BE2C (cell line): ENCODE results near the gene PIF1.

ENCODE experiments used
- DNase-seq: peaks from one replicate; pipeline ENCODE4 v3.0.0-alpha.2; 2020
- H3K27me3 ChIP-seq: fragments of 250-450 bp; sonication (Bioruptor Pico); 2 replicates; pipeline ENCODE4 v1.5.1; 2020; ENCODE audit warnings: mild to moderate bottlenecking
- H3K36me3 ChIP-seq: fragments of 250-450 bp; sonication (Bioruptor Pico); 2 replicates; pipeline ENCODE4 v1.5.1; 2020; ENCODE audit warnings: mild to moderate bottlenecking
- H3K4me1 ChIP-seq: fragments of 250-450 bp; sonication (Bioruptor Pico); 2 replicates; pipeline ENCODE4 v1.5.1; 2020
- H3K4me3 ChIP-seq: 2 replicates; pipeline ENCODE4 v1.5.1; 2011; ENCODE audit warnings: low read depth, low read length
- H3K9me3 ChIP-seq: fragments of 250-450 bp; sonication (Bioruptor Pico); 2 replicates; pipeline ENCODE4 v1.5.1; 2020
- TF ChIP-seq, protein P1 (sequence below): IDR thresholded peaks from 2 replicates; pipeline ENCODE4 v1.5.1; 2012; ENCODE audit warnings: mild to moderate bottlenecking, low read depth, low read length

PIF1 gene

DNA sequence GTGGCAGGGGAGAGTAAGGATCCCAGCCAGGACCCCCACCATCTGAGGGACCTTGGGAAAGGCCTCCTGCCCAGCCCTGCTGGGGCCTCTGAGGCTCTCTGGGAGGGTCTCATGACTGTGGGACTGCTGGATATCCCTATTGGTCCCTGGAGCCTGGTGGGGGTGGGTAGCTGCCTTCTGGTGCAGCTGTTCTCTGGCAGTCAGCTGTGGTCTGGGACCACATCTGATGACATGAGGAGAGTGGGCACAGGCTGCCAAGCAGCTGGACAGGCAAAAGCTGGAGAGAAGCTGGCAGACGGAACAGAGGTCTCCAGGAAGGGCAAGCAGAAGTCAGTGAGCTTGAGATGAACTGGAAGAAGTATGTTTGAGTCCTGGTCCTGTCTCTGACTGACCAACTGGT, 38.6 kb upstream of the PIF1 start:
- H3K9me3 ChIP-seq = no peaks in the 10 kb centered on the region
- no peak for DNase-seq
- TF ChIP-seq, protein P1, sequence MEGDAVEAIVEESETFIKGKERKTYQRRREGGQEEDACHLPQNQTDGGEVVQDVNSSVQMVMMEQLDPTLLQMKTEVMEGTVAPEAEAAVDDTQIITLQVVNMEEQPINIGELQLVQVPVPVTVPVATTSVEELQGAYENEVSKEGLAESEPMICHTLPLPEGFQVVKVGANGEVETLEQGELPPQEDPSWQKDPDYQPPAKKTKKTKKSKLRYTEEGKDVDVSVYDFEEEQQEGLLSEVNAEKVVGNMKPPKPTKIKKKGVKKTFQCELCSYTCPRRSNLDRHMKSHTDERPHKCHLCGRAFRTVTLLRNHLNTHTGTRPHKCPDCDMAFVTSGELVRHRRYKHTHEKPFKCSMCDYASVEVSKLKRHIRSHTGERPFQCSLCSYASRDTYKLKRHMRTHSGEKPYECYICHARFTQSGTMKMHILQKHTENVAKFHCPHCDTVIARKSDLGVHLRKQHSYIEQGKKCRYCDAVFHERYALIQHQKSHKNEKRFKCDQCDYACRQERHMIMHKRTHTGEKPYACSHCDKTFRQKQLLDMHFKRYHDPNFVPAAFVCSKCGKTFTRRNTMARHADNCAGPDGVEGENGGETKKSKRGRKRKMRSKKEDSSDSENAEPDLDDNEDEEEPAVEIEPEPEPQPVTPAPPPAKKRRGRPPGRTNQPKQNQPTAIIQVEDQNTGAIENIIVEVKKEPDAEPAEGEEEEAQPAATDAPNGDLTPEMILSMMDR = no peak
- H3K27me3 ChIP-seq = no peaks in the 10 kb centered on the region
- H3K4me1 ChIP-seq = no peaks in the 10 kb centered on the region
- H3K36me3 ChIP-seq = peaks cover 3% of the 10 kb centered on the region; the same call in 1 of the 2 replicates
- no peak overlapping the region for H3K4me3 ChIP-seq

DNA sequence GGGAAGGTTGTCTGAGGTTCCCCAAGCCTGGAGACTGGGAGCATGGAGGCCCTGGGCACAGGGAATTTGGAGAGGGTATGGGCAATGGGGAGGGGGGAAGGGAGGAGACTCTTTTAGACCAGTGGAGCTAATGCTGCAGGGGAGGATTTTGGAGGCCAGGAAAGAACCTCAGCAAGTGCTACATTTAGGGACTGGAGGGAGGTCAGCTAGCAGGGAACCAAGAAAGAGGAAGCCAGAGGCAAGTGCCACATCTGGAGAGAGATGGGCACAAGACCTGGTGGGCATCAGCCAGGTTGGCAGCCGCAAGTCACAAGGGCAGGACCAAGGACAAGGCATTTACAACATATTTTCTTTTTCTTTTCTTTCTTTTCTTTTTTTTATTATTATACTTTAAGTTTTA, 37.0 kb upstream of the PIF1 start:
- Histone ChIP-seq H3K36me3 (peaks cover 3% of the 10 kb centered on the region; the same call in 1 of the 2 replicates), H3K4me1 (peaks cover 5% of the 10 kb centered on the region; the same call in 1 of the 2 replicates), H3K9me3 (no peaks in the 10 kb centered on the region)

DNA sequence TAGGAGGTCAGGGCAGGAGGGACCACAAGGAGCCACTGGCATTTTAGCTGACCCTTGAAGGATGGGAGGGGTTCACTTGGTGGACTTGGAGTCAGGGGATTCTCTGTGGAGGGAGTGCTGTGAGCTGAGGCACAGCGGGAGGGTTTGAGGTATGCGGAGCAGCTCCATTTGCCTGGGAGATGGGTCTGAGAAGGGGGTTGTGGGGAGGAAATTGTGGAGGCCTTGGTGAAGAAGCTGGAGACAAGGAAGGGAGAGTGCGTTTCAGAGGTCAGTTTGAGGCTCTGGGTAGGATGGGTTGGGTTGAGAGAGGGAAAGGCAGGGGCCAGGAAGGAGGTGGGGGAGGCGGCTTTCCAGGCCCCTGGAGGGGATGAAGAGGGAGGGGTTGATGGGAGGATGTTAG, 36.5 kb upstream of the PIF1 start:
- no peak for DNase-seq
- H3K27me3 ChIP-seq = no peaks in the 10 kb centered on the region
- peaks cover 9% of the 10 kb centered on the region for H3K4me1 ChIP-seq
- H3K36me3 ChIP-seq = peaks cover 3% of the 10 kb centered on the region; the same call in 1 of the 2 replicates
- no peaks in the 10 kb centered on the region for H3K9me3 ChIP-seq
- H3K4me3 ChIP-seq = no peak overlapping the region
- TF ChIP-seq, protein P1 = no peak

More for the DNA sequence above, 37.0 kb upstream of the PIF1 start:
- Histone ChIP-seq H3K4me3 (no peak overlapping the region), H3K27me3 (no peaks in the 10 kb centered on the region)
- TF ChIP-seq, protein P1 = no peak
- no peak for DNase-seq

DNA sequence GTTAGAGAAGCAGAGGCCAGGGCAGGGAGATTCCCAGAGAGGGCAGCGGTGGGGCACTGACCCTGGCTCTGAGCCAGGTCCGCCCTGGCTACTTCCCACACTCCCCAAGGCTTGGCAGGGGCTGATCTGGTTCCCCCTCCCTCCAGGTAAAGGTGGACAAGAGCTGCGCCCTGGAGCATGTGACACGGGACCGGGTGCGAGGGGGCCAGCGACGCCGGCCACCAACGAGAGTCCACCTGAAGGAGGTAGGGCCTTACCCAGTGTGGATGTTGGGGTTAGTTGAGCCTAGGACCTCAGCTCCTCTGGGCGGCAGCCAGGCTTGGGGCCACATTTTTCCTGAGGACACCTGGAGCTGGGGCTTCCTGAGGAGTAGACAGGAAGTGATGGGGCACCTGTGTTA, 35.9 kb upstream of the PIF1 start:
- DNase-seq = no peak
- peaks cover 3% of the 10 kb centered on the region; the same call in 1 of the 2 replicates for H3K36me3 ChIP-seq
- peaks cover 15% of the 10 kb centered on the region for H3K4me1 ChIP-seq

DNA sequence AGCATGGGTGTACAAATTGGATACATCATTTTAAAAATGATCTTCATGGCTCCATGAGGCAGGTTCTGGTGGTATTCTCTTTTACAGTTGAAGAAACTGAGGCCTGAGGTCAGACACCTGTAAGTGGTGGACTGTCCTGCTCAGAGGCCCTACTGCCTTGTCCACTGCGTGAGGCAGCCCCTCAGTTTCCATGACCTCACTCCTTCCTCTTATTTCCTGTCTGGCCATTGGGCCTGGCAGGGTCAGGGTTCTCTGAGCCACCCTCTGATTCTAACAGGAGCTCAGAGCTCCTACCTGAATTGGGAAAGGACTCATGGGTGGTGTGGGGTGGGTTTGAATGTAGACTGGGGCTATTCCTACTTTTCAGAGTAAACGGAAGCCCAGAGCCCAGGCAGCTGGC, 33.8 kb upstream of the PIF1 start:
- Histone ChIP-seq H3K4me3 (no peak overlapping the region), H3K27me3 (no peaks in the 10 kb centered on the region), H3K4me1 (peaks cover 15% of the 10 kb centered on the region), H3K9me3 (no peaks in the 10 kb centered on the region), H3K36me3 (peaks cover 6% of the 10 kb centered on the region; the same call in 1 of the 2 replicates)
- no peak for DNase-seq
- TF ChIP-seq, protein P1 = no peak

More for the DNA sequence above, 35.9 kb upstream of the PIF1 start:
- Histone ChIP-seq H3K4me3 (no peak overlapping the region), H3K27me3 (no peaks in the 10 kb centered on the region), H3K9me3 (no peaks in the 10 kb centered on the region)
- TF ChIP-seq, protein P1 = no peak

DNA sequence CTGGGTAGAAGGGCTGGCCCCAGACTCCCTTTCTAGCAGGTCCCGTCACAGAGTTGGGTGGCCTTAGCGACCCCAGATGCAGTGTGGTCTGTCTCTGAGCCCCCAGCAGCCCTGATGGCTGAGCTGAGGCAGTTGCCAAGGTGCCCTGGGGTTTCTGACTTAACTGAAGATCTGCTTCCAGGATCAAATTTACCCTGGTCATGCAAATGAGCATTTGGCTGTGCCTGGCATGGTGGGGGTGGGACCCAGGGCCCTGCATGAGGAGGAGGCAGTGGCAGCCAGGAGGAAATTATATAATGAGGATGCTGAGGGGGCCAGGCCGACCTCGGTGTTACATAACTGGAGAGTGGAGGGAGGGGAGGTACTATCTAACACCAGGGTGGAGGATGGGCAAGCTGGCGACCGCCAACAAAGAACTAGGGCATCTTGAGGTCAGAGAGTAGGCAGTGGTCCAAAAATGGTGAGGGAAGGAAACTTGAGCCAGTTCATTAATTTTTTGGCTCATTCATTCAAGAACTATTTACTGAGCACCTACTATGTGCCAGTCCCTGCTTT, 32.7 kb upstream of the PIF1 start:
- DNase-seq = no peak
- H3K4me1 ChIP-seq = peaks cover 15% of the 10 kb centered on the region
- H3K27me3 ChIP-seq = no peaks in the 10 kb centered on the region
- H3K4me3 ChIP-seq = no peak overlapping the region
- TF ChIP-seq, protein P1 = no peak
- H3K36me3 ChIP-seq = peaks cover 6% of the 10 kb centered on the region; the same call in 1 of the 2 replicates
- H3K9me3 ChIP-seq = no peaks in the 10 kb centered on the region
